ENCODE results near the gene ISM1. TPM values are rescaled to one million over a fixed set of nuclear protein-coding genes. Genes with fewer than 3 reads are reported as not detected.

Gene ISM1
- total RNA-seq, 1 experiment from 2014 or later, result 0.20 TPM

- Histone ChIP-seq H3K79me2 (ENCODE audit: insufficient read depth, low read length) (no peaks in the 10 kb centered on the region), H3K27me3 (ENCODE audit: insufficient read depth, low read length) (no peaks in the 10 kb centered on the region), H2AFZ (ENCODE audit: low read length) (no peak overlapping the region), H2BK120ac (ENCODE audit: low read depth, low read length, poor library complexity, severe bottlenecking) (no peak overlapping the region), H2BK15ac (ENCODE audit: low read depth, low read length) (no peak overlapping the region), H2BK12ac (ENCODE audit: insufficient read length, low read depth, low read length) (no peak overlapping the region), H2BK20ac (ENCODE audit: low read depth, low read length, poor library complexity, severe bottlenecking) (peak overlapping the region; percentile 51), H3K18ac (ENCODE audit: insufficient read length, low read depth, low read length) (no peak overlapping the region), H2AK5ac (ENCODE audit: insufficient read length, low read length) (no peak overlapping the region), H3K4me1 (ENCODE audit: insufficient read depth, low read length) (peaks cover 5% of the 10 kb centered on the region; the same call in 1 of the 2 replicates), H3K9me3 (ENCODE audit: control insufficient read depth, low read depth, low read length) (no peaks in the 10 kb centered on the region), H2BK5ac (ENCODE audit: insufficient read length, low read length) (no peak overlapping the region), H4K91ac (ENCODE audit: insufficient read length, low read depth, low read length) (no peak overlapping the region), H3K56ac (ENCODE audit: insufficient read length, low read depth, low read length) (no peak overlapping the region), H3K27ac (ENCODE audit: insufficient read length, low read depth, low read length) (no peak overlapping the region), H4K8ac (replicated peaks; ENCODE audit: insufficient read length, low read depth, low read length) (no peak overlapping the region), H3K79me1 (ENCODE audit: insufficient read depth, low read depth, low read length, poor library complexity, severe bottlenecking) (no peaks in the 10 kb centered on the region), H3K23me2 (ENCODE audit: insufficient read length, low read depth, low read length, poor library complexity, severe bottlenecking) (no peaks in the 10 kb centered on the region), H3K23ac (ENCODE audit: insufficient read length, low read depth, low read length) (no peak overlapping the region), H3T11ph (ENCODE audit: low read length) (no peak overlapping the region), H4K20me1 (ENCODE audit: control insufficient read depth, insufficient read depth, insufficient read length) (no peaks in the 10 kb centered on the region), H3K4me2 (ENCODE audit: insufficient read depth, insufficient read length, low read length) (no peak overlapping the region), H3K4ac (ENCODE audit: low read depth, low read length) (no peak overlapping the region), H4K5ac (ENCODE audit: insufficient read length, low read depth, low read length) (no peak overlapping the region), H3K9ac (ENCODE audit: extremely low read depth, insufficient read length, low read length) (no peak overlapping the region), H3K14ac (ENCODE audit: insufficient read depth, low read length) (no peak overlapping the region)
- Mint-ChIP-seq H3K4me1 (peaks cover 15 to 24% of the 10 kb centered on the region in 2 experiments), H3K36me3 (ENCODE audit: insufficient read depth in 1 of 3, low read depth in 3 of 3) (peaks cover 0 to 2% (median 1%) of the 10 kb centered on the region in 3 experiments; a peak in 2 of 7 replicates), H3K4me3 (no peak overlapping the region), H3K27me3 (ENCODE audit: low read depth) (no peaks in the 10 kb centered on the region), H3K9me3 (peaks cover 4 to 6% of the 10 kb centered on the region in 2 experiments; a peak in 3 of 5 replicates), H3K27ac (peak overlapping the region in 1 of 3 experiments; percentile 19; a peak in 2 of 7 replicates)
- no CpG with 5 or more reads among the region's 3 CpGs for WGBS (ENCODE audit: extremely low coverage, insufficient read length, low lambda C conversion rate)
- TF ChIP-seq, protein P1, sequence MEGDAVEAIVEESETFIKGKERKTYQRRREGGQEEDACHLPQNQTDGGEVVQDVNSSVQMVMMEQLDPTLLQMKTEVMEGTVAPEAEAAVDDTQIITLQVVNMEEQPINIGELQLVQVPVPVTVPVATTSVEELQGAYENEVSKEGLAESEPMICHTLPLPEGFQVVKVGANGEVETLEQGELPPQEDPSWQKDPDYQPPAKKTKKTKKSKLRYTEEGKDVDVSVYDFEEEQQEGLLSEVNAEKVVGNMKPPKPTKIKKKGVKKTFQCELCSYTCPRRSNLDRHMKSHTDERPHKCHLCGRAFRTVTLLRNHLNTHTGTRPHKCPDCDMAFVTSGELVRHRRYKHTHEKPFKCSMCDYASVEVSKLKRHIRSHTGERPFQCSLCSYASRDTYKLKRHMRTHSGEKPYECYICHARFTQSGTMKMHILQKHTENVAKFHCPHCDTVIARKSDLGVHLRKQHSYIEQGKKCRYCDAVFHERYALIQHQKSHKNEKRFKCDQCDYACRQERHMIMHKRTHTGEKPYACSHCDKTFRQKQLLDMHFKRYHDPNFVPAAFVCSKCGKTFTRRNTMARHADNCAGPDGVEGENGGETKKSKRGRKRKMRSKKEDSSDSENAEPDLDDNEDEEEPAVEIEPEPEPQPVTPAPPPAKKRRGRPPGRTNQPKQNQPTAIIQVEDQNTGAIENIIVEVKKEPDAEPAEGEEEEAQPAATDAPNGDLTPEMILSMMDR (conservative IDR thresholded peaks at IDR 0.05), result no peak
- no peak for DNase-seq
Measured at GRCh38 chr20:13322621-13323020, 101.5 kb downstream of the ISM1 start.

Measured in H9 (cell line).